GM12875 (cell line): ENCODE measurements around the gene SPINK1.
"Not testable (repeated sequence)": the region's sequence is repeated elsewhere in the genome, so short reads cannot be mapped to it uniquely, and the experiment has no call there.

Source experiments
- H3K4me3 ChIP-seq: one replicate; pipeline ENCODE4 v1.5.1; 2011; ENCODE audit warnings: low read depth, low read length, control low read depth
- CTCF ChIP-seq: IDR thresholded peaks from 2 replicates; pipeline ENCODE4 v1.5.1; 2011; ENCODE audit warnings: low read depth, mild to moderate bottlenecking, control low read depth, inconsistent platforms, low read length, moderate library complexity, borderline replicate concordance; ENCODE audit not compliant: insufficient read depth

The SPINK1 gene

DNA sequence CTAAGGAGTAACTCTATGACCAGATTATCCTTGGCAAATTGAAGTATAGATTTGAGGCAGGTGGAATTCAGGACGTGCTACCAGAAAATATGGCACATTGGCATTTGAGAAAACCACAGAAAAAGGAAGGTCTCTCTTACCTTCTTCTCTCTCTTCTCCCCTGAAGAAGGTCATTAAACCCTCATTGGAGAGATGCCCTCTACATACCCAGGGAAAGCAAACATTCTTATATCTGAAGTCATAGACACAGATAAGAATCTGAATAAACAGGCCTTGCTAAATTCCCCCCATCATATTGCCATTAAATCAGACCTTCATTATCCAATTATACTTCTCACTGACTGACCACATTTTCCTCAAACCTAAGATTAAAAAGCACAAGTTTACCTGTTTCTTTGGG, 17.8 kb downstream of the SPINK1 start:
- H3K4me3 ChIP-seq, result no peak overlapping the region
- no peak for TF ChIP-seq CTCF

DNA sequence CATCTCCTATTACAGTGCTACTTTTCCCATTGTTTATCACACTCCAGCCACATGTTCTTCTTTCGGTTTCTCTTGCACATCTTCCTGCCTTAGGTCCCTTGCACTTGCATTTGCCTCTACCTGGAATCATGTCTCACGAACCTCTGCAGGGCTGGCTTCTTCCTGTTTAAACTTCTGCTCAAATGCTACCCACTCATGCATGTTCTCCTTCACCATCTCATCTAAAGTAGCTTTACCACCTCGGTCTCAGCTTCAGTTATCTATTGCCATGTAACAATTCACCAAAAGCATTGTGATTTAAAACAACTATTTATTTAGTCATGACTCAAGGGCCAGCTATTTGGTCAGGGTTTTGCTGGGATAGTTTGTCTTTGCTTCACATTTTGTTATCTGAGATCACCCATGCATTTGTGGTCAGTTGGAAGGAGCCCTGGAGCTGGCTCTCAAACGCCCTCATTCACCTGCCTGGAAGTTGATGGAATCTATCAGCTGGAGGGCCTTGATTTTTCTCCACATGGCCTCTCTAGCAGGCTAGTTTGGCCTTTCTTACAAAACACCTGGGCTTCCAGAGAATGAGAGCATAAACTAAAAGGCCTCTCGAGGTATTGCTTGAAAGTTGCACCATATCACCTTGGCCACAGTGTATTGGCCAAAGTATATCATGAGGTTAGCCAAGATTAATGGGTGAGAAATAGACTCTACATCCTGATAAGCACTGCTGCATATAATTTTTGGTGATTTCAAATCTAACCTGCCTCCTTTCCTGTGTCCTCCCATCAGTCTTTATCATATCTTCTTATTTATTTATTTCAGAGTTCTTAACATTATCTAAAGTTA, 21.4 kb downstream of the SPINK1 start:
- no peak overlapping the region for H3K4me3 ChIP-seq
- no peak for TF ChIP-seq CTCF

DNA sequence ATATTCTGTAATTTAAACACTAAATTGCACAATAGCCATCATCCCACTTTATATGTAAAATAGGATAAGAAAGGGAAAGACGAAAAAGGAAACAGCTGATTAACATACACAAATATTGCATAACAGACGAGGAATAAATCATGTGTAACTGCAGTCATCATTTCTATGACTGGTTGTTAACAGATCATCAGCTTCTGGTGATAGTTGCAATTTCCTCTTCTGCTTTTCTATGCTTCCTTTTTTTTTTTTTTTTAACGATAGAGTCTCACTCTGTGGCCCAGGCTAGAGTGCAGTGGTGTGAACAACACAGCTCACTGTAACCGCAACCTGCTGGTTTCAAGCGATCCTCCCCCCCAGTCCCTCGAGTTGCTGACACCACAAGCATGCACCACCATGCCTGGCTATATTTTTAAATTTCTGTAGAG, 26.4 kb downstream of the SPINK1 start:
- TF ChIP-seq CTCF, result no peak
- no peak overlapping the region for H3K4me3 ChIP-seq

- no peak overlapping the region for H3K4me3 ChIP-seq
- no peak for TF ChIP-seq CTCF
Observed at GRCh38 chr5:147804334-147804733, 27.1 kb downstream of the SPINK1 start.

- TF ChIP-seq CTCF, result no peak
- no peak overlapping the region for H3K4me3 ChIP-seq
Observed at GRCh38 chr5:147803926-147804325, 27.5 kb downstream of the SPINK1 start.

- H3K4me3 ChIP-seq, result not testable (repeated sequence)
Observed at GRCh38 chr5:147803161-147803560, 28.3 kb downstream of the SPINK1 start.

- H3K4me3 ChIP-seq, result no peak overlapping the region
- TF ChIP-seq CTCF, result no peak
Observed at GRCh38 chr5:147801461-147801860, 30.0 kb downstream of the SPINK1 start.
